MCF 10A (cell line): ENCODE data around the gene CYREN. TPM values are rescaled to one million over a fixed set of nuclear protein-coding genes. Genes with fewer than 3 reads are reported as not detected.

Experiments
- BruUV-seq: library from RNA; stranded (reverse); fragments of 400-500 nt; replicated peaks from 2 replicates; lab custom pipeline; 2021; lab: Mats Ljungman, UMichigan
- CTCF ChIA-PET: fragments of 300-600 bp; sonication (Branson Sonifier 250); formaldehyde crosslinking; extraction: SDS; loops from one replicate; lab custom pipeline; 2021; ENCODE audit warnings: antibody characterized with exemption, inconsistent platforms; lab: Yijun Ruan, JAX
- POLR2A ChIA-PET: fragments of 300-600, 350-650 bp; sonication (Branson Sonifier 250); formaldehyde crosslinking; extraction: SDS; loops from one replicate; lab custom pipeline; 2020; ENCODE audit warnings: antibody characterized with exemption, inconsistent platforms; lab: Yijun Ruan, JAX
- DNase-seq: peaks from one replicate; pipeline ENCODE4 v3.0.0-alpha.2; 2018; ENCODE audit not compliant: unreplicated experiment
- H3K27ac Mint-ChIP-seq: one replicate; pipeline ENCODE4 v1.8.0; 2022; ENCODE audit warnings: mild to moderate bottlenecking, low read depth, mixed read lengths; ENCODE audit not compliant: unreplicated experiment
- H3K27me3 Mint-ChIP-seq: one replicate; pipeline ENCODE4 v1.8.0; 2022; ENCODE audit warnings: mixed read lengths; ENCODE audit not compliant: insufficient read depth, unreplicated experiment
- H3K36me3 Mint-ChIP-seq: one replicate; pipeline ENCODE4 v1.8.0; 2022; ENCODE audit warnings: mild to moderate bottlenecking, moderate library complexity, mixed read lengths; ENCODE audit not compliant: insufficient read depth, unreplicated experiment
- H3K4me1 Mint-ChIP-seq: one replicate; pipeline ENCODE4 v1.8.0; 2022; ENCODE audit warnings: mixed read lengths; ENCODE audit not compliant: insufficient read depth, unreplicated experiment
- H3K4me3 Mint-ChIP-seq: one replicate; pipeline ENCODE4 v1.8.0; 2022; ENCODE audit warnings: mild to moderate bottlenecking, moderate library complexity, mixed read lengths; ENCODE audit not compliant: unreplicated experiment
- H3K9me3 Mint-ChIP-seq: one replicate; pipeline ENCODE4 v1.8.0; 2022; ENCODE audit warnings: mixed read lengths; ENCODE audit not compliant: unreplicated experiment
- CTCF ChIP-seq: fragments of 200-600 bp; IDR thresholded peaks from one replicate; pipeline ENCODE4 v1.8.0; 2022; ENCODE audit warnings: antibody characterized with exemption, mild to moderate bottlenecking; ENCODE audit not compliant: unreplicated experiment
- intact Hi-C: fragments of 100-400 bp; cut with micrococcal nuclease; formaldehyde crosslinking; loops from 2 replicates; pipeline ENCODE4 v1.14.1; 2022
- total RNA-seq: library from RNA; stranded (reverse); gene quantifications from 2 replicates; pipeline ENCODE4 v1.2.3, GENCODE V29; 2022

CYREN gene
- total RNA-seq, 1 experiment from 2014 or later: 66.0 TPM

- Mint-ChIP-seq H3K4me3 (no peak overlapping the region), H3K27me3 (no peaks in the 10 kb centered on the region), H3K36me3 (peaks cover 6% of the 10 kb centered on the region), H3K4me1 (no peaks in the 10 kb centered on the region), H3K9me3 (no peaks in the 10 kb centered on the region), H3K27ac (no peak overlapping the region)
- ChIA-PET CTCF (interaction anchor here (0.6 to 1.2 kb wide), 2 partner anchors 14 to 17 kb away, joined by 3 to 4 read pairs; no protein-coding TSS in a partner anchor), POLR2A (interaction anchor here (0.7 to 1.2 kb wide), 3 partner anchors 19 to 294 kb away, joined by 3 to 4 read pairs (median 3); no protein-coding TSS in a partner anchor)
- intact Hi-C loops: no loop called here
- DNase-seq: no peak
- BruUV-seq: no TSS peak
- TF ChIP-seq CTCF: no peak
These were observed 24.1 kb upstream of the CYREN start for GRCh38 chr7:135194494-135195095.

GRCh38 chr7:135193615-135194081, 23.1 kb upstream of the CYREN start:
- POLR2A ChIA-PET: interaction anchor here (0.7 kb wide), 1 partner anchor 293 kb away, joined by 4 read pairs; no protein-coding TSS in a partner anchor
- Mint-ChIP-seq H3K4me1 (no peaks in the 10 kb centered on the region), H3K9me3 (no peaks in the 10 kb centered on the region), H3K36me3 (peaks cover 6% of the 10 kb centered on the region), H3K27me3 (no peaks in the 10 kb centered on the region), H3K27ac (no peak overlapping the region), H3K4me3 (no peak overlapping the region)
- intact Hi-C loops: no loop called here
- no peak for DNase-seq
- CTCF ChIA-PET: interaction anchor here (0.6 kb wide), 1 partner anchor 1344 kb away, joined by 3 read pairs; no protein-coding TSS in a partner anchor
- no TSS peak for BruUV-seq
- no peak for TF ChIP-seq CTCF

DNA sequence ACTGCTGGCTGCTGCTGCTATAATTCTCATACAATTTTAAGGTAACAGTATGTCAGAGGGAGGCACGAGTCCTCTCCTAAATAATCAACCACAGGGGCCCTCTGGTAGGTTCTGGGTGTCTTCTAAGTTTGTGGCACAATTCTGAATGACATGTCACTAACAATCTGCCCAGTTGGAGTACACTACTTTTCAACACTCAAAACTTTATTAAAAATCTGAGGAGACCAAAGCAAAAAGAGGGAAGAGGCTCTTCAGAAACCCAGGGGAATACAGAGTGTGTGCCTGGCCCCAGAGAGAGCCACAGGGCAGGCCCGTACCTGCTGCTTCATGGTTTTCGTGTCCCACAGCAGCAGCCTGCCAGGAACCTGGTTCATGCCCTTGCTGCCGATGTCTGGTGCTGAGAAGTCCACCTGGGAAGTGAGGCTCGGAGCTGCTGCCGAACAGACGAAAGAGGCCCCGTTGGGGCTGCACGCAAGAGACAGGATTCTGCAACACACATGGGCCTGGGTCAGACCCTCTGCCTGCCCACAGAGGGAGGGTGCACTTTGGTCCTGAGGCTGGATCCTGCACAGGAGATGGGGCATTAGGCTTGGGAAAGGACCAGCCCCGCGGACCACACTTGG, 22.5 kb upstream of the CYREN start:
- no peaks in the 10 kb centered on the region for H3K9me3 Mint-ChIP-seq
- no peak overlapping the region for H3K27ac Mint-ChIP-seq
- ChIA-PET CTCF (no interaction called here), POLR2A (no interaction called here)
- no peak for TF ChIP-seq CTCF
- H3K36me3 Mint-ChIP-seq: peaks cover 6% of the 10 kb centered on the region
- BruUV-seq: no TSS peak
- H3K4me1 Mint-ChIP-seq: no peaks in the 10 kb centered on the region
- no peak for DNase-seq
- H3K4me3 Mint-ChIP-seq: no peak overlapping the region
- intact Hi-C loops: no loop called here
- H3K27me3 Mint-ChIP-seq: no peaks in the 10 kb centered on the region

GRCh38 chr7:135190703-135191102, 20.2 kb upstream of the CYREN start:
- Mint-ChIP-seq H3K4me3 (no peak overlapping the region), H3K4me1 (no peaks in the 10 kb centered on the region), H3K27me3 (no peaks in the 10 kb centered on the region), H3K9me3 (no peaks in the 10 kb centered on the region), H3K36me3 (no peaks in the 10 kb centered on the region), H3K27ac (no peak overlapping the region)
- no TSS peak for BruUV-seq
- TF ChIP-seq CTCF: no peak
- POLR2A ChIA-PET: interaction anchor here (0.6 to 2.5 kb wide), 8 partner anchors 12 to 54 kb away, joined by 3 to 14 read pairs (median 3); partner anchors contain the start of genes CYREN and WDR91
- CTCF ChIA-PET: interaction anchor here (1.1 kb wide), 1 partner anchor 557 kb away, joined by 4 read pairs; no protein-coding TSS in a partner anchor
- DNase-seq: no peak
- intact Hi-C loops: no loop called here
